Measurements from ENCODE around the gene RFFL. TPM values are rescaled to one million over a fixed set of nuclear protein-coding genes. Genes with fewer than 3 reads are reported as not detected.

RFFL gene
- polyA plus RNA-seq, 2 of the 4 experiments (the other 2 are of a cell fraction) = 22.7 to 35.5 TPM

DNA sequence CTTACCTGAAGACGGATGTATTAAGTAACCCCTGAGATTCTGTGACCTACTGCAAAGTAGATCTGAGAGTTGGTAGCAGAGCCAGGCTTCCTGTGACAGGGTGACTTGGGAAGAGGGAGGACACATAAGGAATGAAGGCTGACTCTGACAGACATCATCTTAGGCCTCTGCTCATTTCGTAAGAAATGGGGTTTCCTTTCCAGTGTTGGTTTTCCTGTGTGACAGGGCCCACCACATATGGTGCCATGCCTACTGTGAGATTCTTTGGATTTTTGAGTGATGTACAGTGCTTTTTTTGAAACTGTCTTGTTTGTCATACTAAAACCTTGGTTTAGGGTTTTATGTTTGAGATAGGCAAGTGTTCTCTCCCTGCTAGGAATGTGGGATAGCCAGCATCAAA, 70.5 kb downstream of the RFFL start:
- ChIA-PET POLR2A (interaction anchor here (1.5 kb wide), 1 partner anchor 13 kb away, joined by 4 read pairs; the partner anchor contains the start of gene LIG3), CTCF (interaction anchor here (5.0 to 10.6 kb wide), 2 partner anchors 97 to 127 kb away, joined by 34 to 297 read pairs; partner anchors contain the start of genes FNDC8 and RAD51D)
- Histone ChIP-seq H3K4me2 (no peak overlapping the region), H3K9me3 (no peaks in the 10 kb centered on the region), H3K27ac (no peak overlapping the region), H3K4me3 (no peak overlapping the region), H3K4me1 (no peaks in the 10 kb centered on the region)
- FAIRE-seq (no peak), ATAC-seq (no peak), DNase-seq (ENCODE audit: low read depth in 1 of 2, low spot score in 1 of 2) (no peak)
- TF ChIP-seq ESRRA (IDR thresholded peaks at IDR 0.05; ENCODE audit: borderline replicate concordance, low read length) (no peak), ZC3H11A (IDR thresholded peaks at IDR 0.05) (no peak), HOXB13 (CRISPR knock-in tag; IDR thresholded peaks at IDR 0.05; ENCODE audit: low read depth) (no peak), TFCP2L1 (CRISPR knock-in tag; IDR thresholded peaks at IDR 0.05) (no peak), CBX2 (IDR thresholded peaks at IDR 0.05; ENCODE audit: borderline replicate concordance, low read depth) (no peak), ZSCAN20 (CRISPR knock-in tag; IDR thresholded peaks at IDR 0.05) (no peak), HMGXB4 (CRISPR knock-in tag; IDR thresholded peaks at IDR 0.05; ENCODE audit: borderline replicate concordance) (no peak), E2F6 (IDR thresholded peaks at IDR 0.05; ENCODE audit: borderline replicate concordance, low read depth) (no peak), SMC3 (IDR thresholded peaks at IDR 0.05) (no peak), CTCF (IDR thresholded peaks at IDR 0.05) (no peak), PHF8 (IDR thresholded peaks at IDR 0.05; ENCODE audit: borderline replicate concordance, low read depth) (no peak), RNF2 (IDR thresholded peaks at IDR 0.05; ENCODE audit: borderline replicate concordance, low read depth) (no peak), RFX5 (IDR thresholded peaks at IDR 0.05) (no peak)
- TF ChIP-seq, protein P1, sequence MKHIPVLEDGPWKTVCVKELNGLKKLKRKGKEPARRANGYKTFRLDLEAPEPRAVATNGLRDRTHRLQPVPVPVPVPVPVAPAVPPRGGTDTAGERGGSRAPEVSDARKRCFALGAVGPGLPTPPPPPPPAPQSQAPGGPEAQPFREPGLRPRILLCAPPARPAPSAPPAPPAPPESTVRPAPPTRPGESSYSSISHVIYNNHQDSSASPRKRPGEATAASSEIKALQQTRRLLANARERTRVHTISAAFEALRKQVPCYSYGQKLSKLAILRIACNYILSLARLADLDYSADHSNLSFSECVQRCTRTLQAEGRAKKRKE (CRISPR knock-in tag; IDR thresholded peaks at IDR 0.05; ENCODE audit: low read depth) = no peak
- 80% methylated on average over 2 of the region's 2 CpGs for WGBS (ENCODE audit: missing lambda C conversion rate)

- H3K4me2 ChIP-seq = no peak overlapping the region
- DNase-seq (ENCODE audit: low read depth in 1 of 2, low spot score in 1 of 2) (no peak), FAIRE-seq (no peak), ATAC-seq (no peak)
- POLR2A ChIA-PET = no interaction called here
- no peaks in the 10 kb centered on the region for H3K4me1 ChIP-seq
- no peaks in the 10 kb centered on the region for H3K9me3 ChIP-seq
- H3K4me3 ChIP-seq = no peak overlapping the region
- CTCF ChIA-PET = interaction anchor here (0.5 to 7.1 kb wide), 10 partner anchors 7 to 567 kb away, joined by 3 to 51 read pairs (median 3); partner anchors contain the start of genes LIG3 and RAD51D
- TF ChIP-seq MAFK (IDR thresholded peaks at IDR 0.05; ENCODE audit: partially characterized antibody) (no peak), RFX5 (IDR thresholded peaks at IDR 0.05) (no peak), RARB (CRISPR knock-in tag; IDR thresholded peaks at IDR 0.05) (no peak), HOXB5 (CRISPR knock-in tag; IDR thresholded peaks at IDR 0.05) (no peak), CEBPB (IDR thresholded peaks at IDR 0.05) (no peak)
- 91% methylated on average over 3 of the region's 3 CpGs for WGBS (ENCODE audit: missing lambda C conversion rate)
- no peak overlapping the region for H3K27ac ChIP-seq
Observed at GRCh38 chr17:34991606-34992005, 71.9 kb downstream of the RFFL start.
